ENCODE data around the gene VPS4B.
"Not testable (repeated sequence)": the region's sequence is repeated elsewhere in the genome, so short reads cannot be mapped to it uniquely, and the experiment has no call there.

Gene VPS4B

GRCh38 chr18:63460414-63460813 lies 38.1 kb upstream of the VPS4B start:
- Histone ChIP-seq H3K4me1 (ENCODE audit: insufficient read depth, low read length, severe bottlenecking) (no peaks in the 10 kb centered on the region), H3K9ac (ENCODE audit: low read length) (no peak overlapping the region), H4K20me1 (ENCODE audit: insufficient read depth, low read length) (no peaks in the 10 kb centered on the region), H3F3A (ENCODE audit: insufficient read depth, low read length) (no peaks in the 10 kb centered on the region), H2AFZ (ENCODE audit: low read length) (no peak overlapping the region), H3K9me3 (ENCODE audit: low read length) (no peaks in the 10 kb centered on the region), H3K27me3 (ENCODE audit: insufficient read depth, low read length) (peaks cover 6% of the 10 kb centered on the region; the same call in 1 of the 2 replicates), H3K4me2 (ENCODE audit: low read length) (no peak overlapping the region), H3K79me2 (ENCODE audit: insufficient read depth, low read length) (no peaks in the 10 kb centered on the region), H3K36me3 (ENCODE audit: insufficient read depth, low read length) (no peaks in the 10 kb centered on the region), H3K27ac (ENCODE audit: low read depth, low read length, poor library complexity, severe bottlenecking) (no peak overlapping the region), H3K9me2 (ENCODE audit: low read depth, low read length) (no peaks in the 10 kb centered on the region), H3K4me3 (ENCODE audit: low read depth, low read length, poor library complexity, severe bottlenecking) (no peak overlapping the region)
- TF ChIP-seq CTCF (IDR thresholded peaks at IDR 0.05; ENCODE audit: low read length) = no peak

DNA sequence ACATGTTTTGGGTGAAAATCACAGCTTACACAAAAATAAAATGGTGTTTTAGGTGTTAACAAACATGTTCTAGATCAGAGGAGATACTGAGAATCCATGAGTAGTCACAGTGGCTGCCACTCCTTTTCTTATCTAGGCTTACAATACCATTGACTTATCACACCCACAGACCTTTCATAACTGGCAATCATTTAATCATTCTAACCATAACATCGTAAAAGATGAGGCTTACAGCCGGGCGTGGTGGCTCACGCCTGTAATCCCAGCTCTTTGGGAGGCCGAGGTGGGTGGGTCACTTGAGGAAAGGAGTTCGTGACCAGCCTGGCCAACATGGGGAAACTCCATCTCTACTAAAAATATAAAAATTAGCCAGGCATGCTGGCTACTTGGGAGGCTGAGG lies 35.7 kb upstream of the VPS4B start:
- no peaks in the 10 kb centered on the region for H3K9me3 ChIP-seq (ENCODE audit: low read length)
- no peak overlapping the region for H3K9ac ChIP-seq (ENCODE audit: low read length)
- H3K4me1 ChIP-seq (ENCODE audit: insufficient read depth, low read length, severe bottlenecking) = no peaks in the 10 kb centered on the region
- no peak overlapping the region for H3K4me3 ChIP-seq (ENCODE audit: low read depth, low read length, poor library complexity, severe bottlenecking)
- H4K20me1 ChIP-seq (ENCODE audit: insufficient read depth, low read length) = no peaks in the 10 kb centered on the region
- no peaks in the 10 kb centered on the region for H3K36me3 ChIP-seq (ENCODE audit: insufficient read depth, low read length)
- no peaks in the 10 kb centered on the region for H3F3A ChIP-seq (ENCODE audit: insufficient read depth, low read length)
- H3K4me2 ChIP-seq (ENCODE audit: low read length) = no peak overlapping the region
- peaks cover 6% of the 10 kb centered on the region; the same call in 1 of the 2 replicates for H3K27me3 ChIP-seq (ENCODE audit: insufficient read depth, low read length)
- no peak overlapping the region for H2AFZ ChIP-seq (ENCODE audit: low read length)
- TF ChIP-seq CTCF (IDR thresholded peaks at IDR 0.05; ENCODE audit: low read length) (no peak), EZH2 (IDR thresholded peaks at IDR 0.05; ENCODE audit: borderline replicate concordance, low read length) (no peak)
- no peak overlapping the region for H3K27ac ChIP-seq (ENCODE audit: low read depth, low read length, poor library complexity, severe bottlenecking)
- H3K9me2 ChIP-seq (ENCODE audit: low read depth, low read length) = no peaks in the 10 kb centered on the region
- H3K79me2 ChIP-seq (ENCODE audit: insufficient read depth, low read length) = no peaks in the 10 kb centered on the region

- Histone ChIP-seq H3F3A (ENCODE audit: insufficient read depth, low read length) (no peaks in the 10 kb centered on the region), H3K9me2 (ENCODE audit: low read depth, low read length) (no peaks in the 10 kb centered on the region), H2AFZ (ENCODE audit: low read length) (no peak overlapping the region), H3K27ac (ENCODE audit: low read depth, low read length, poor library complexity, severe bottlenecking) (no peak overlapping the region), H3K9ac (ENCODE audit: low read length) (no peak overlapping the region), H3K4me2 (ENCODE audit: low read length) (no peak overlapping the region), H3K4me1 (ENCODE audit: insufficient read depth, low read length, severe bottlenecking) (no peaks in the 10 kb centered on the region), H3K27me3 (ENCODE audit: insufficient read depth, low read length) (peaks cover 6% of the 10 kb centered on the region; the same call in 1 of the 2 replicates), H3K79me2 (ENCODE audit: insufficient read depth, low read length) (no peaks in the 10 kb centered on the region), H4K20me1 (ENCODE audit: insufficient read depth, low read length) (no peaks in the 10 kb centered on the region), H3K36me3 (ENCODE audit: insufficient read depth, low read length) (no peaks in the 10 kb centered on the region), H3K4me3 (ENCODE audit: low read depth, low read length, poor library complexity, severe bottlenecking) (no peak overlapping the region), H3K9me3 (ENCODE audit: low read length) (no peaks in the 10 kb centered on the region)
- no peak for TF ChIP-seq CTCF (IDR thresholded peaks at IDR 0.05; ENCODE audit: low read length)
- no peak for TF ChIP-seq EZH2 (IDR thresholded peaks at IDR 0.05; ENCODE audit: borderline replicate concordance, low read length)
Observed at GRCh38 chr18:63454497-63454896, 32.2 kb upstream of the VPS4B start.

- not testable (repeated sequence) for H3K9me2 ChIP-seq (ENCODE audit: low read depth, low read length); H4K20me1 ChIP-seq (ENCODE audit: insufficient read depth, low read length); H3K36me3 ChIP-seq (ENCODE audit: insufficient read depth, low read length); H3K9ac ChIP-seq (ENCODE audit: low read length); H3F3A ChIP-seq (ENCODE audit: insufficient read depth, low read length); H3K27me3 ChIP-seq (ENCODE audit: insufficient read depth, low read length); H3K9me3 ChIP-seq (ENCODE audit: low read length); H3K4me1 ChIP-seq (ENCODE audit: insufficient read depth, low read length, severe bottlenecking); H3K4me3 ChIP-seq (ENCODE audit: low read depth, low read length, poor library complexity, severe bottlenecking); H3K27ac ChIP-seq (ENCODE audit: low read depth, low read length, poor library complexity, severe bottlenecking); H2AFZ ChIP-seq (ENCODE audit: low read length); H3K79me2 ChIP-seq (ENCODE audit: insufficient read depth, low read length); H3K4me2 ChIP-seq (ENCODE audit: low read length)
Observed at GRCh38 chr18:63452751-63453150, 30.5 kb upstream of the VPS4B start.
